GM19468 (cell line): ENCODE results near the gene RASD2.

ENCODE experiments used
- ATAC-seq: cut with Tn5 transposase; IDR thresholded peaks from one replicate; pipeline ENCODE4 v1.9.1; 2021; ENCODE audit warnings: mild to moderate bottlenecking, moderate library complexity, moderate number of reproducible peaks; ENCODE audit not compliant: unreplicated experiment; ENCODE audit errors: extremely low read depth

Gene RASD2

GRCh38 chr22:35517769-35518530 is 22.7 kb upstream of the RASD2 start:
- ATAC-seq, result no peak

DNA sequence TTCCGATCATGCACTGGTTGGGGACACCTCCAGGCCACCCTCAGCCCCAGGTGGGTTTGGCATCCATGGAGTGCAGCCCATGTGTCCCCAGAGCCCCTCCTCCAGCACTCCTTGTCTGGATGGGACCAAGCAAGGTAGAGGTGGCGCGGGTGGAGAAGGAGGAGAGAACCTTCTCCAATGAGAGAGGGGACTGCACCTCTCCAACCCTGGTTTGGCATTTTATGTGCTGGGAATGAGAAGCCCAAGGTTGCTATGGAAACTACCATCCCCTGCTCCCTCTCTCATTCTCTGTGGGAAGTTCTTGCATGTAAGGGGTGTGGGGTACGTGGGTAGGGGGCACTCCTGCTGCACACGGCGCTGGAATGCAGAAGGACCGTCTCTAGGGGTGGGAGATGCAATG is 21.8 kb upstream of the RASD2 start:
- no peak for ATAC-seq

DNA sequence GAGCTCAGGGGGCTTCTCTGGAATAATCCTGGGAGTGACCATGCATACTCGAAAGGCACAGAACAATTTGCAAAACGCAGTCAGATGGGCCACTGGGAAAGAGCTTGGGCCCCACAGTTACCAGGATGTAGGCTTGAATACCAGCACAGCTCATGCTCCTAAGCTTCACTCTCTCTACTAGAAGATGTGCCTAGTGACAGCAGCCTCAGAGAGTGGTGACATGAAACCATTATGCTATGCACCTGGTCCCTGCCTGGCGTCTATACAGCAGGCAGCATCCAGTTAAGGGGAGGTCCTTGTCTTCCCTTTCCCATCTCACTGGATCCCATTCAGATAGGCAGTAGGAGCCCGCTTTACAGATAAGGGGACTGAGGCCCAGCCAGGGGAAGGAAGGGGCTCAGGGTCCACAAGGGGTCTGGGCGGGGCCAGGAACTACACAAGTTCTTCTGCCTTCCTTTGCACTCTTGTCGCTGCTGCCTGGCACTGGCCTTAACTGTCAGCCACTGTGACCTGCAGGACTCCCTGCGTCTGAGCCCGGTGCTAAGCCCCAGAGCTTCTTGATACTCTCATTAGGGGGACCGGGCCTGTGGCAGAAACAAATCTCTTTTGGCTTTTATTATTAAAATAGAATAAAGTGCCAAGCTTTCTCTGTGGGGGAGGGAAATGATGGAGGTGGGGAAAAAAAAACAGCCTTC is 21.2 kb upstream of the RASD2 start:
- no peak for ATAC-seq

DNA sequence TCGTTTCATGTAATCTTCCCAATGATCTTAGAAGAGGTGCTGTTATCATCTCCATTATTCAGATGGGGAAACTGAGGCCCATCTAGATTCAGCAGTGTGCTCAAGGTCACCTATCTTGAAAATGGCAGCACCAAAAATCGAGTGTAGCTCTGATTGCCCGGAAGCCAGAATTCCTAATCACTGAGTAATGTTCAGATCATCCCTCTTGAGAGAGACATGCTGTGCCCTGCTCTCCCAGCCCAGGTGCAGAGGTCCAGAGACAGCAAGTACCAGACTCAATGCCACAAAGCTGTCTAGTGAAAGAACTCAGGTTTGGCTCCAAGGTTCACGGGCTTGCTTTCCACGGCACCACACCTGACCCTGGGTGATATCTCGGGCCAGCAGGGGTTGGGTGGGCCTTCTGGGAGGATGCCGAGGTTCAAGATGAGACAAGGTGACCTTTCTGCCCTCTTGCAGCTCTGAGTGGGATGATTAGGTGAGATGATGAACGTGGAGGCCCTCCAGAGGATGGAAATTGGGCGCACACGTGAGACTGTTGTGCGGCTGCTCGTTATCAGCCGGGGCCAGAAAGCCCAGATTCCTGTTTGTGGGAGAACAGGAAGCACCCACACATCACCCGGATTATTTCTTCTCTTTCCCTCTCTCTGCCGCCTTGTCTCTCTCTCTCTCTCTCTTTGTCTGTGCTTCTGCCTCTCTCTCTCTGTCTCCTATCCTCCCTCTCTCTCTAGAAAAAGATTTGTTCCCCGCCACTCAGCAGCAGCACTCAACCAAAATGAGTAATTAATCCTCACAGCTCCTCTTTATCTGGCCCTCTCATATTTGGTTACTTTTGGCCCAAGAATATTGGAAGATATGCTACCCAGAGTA is 19.0 kb upstream of the RASD2 start:
- no peak for ATAC-seq

GRCh38 chr22:35522225-35523149 is 18.1 kb upstream of the RASD2 start:
- ATAC-seq, result no peak

DNA sequence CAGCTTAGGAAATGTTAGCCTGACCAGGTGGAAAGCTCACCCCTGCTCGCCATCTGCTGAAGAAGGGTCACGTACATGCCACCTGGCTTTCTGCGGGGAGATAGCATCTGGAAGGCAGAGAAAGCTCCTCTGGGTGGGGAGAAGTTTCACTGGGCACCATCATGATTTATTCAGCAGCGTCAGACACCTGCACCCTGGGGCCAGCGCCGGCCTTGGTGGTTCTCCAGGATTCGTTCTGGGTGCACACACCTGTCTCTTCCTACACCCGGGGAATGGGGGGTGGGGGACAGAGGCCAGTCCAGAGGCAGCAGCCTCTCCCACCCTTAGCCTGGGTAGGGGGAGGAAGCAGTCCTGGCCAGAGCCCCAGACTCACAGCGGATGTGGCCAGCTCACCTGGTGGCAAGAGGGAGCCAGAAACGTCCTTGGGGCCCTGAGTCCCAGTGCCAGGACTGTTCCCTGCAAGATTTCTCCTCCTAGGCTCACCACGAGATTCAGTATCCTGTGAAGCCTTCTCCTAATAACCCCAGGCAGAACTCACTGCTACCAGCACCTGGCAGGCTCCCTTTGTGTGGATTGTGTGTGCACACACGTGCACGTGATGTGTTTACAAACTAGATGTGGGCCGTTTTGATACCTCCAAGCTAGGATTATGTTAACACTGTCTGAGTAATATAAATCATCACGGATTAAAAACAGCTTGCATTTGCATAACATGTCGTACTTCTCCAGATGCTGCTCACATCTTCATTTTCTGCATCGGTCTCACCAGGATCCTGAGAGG is 17.3 kb upstream of the RASD2 start:
- ATAC-seq, result no peak

DNA sequence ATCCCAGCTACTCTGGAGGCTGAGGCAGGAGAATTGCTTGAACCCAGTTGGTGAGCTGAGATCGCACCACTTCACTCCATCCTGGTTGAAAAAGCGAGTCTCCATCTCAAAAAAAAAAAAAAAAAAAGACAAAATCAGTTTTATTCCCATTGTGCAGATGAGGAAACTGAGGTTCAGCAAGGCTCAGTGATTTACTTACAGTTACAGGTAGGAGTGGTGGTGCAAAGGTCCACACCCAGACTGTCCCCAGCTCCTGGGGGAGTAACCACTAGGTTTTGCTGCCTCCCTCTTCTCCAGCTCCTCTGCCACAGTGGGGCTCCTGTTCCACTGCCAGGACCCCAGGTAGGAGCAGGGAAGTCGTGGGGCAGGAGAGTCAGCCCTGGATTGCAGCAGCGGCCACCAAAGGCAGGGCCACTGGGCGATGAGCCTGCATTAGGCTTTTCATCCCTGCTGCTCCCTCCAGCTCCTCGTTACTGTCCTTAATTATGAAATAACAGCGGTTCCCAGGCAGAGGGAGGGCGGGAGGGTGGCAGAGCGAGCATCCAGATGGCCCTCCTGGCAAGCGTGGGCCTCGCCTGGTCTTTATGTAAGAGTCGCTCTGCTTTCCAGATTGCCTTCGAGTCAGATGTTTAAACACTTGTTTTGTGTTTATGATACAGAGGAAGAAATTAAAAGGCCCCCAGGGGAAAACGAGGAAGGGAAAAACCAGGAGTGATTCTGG is 15.5 kb upstream of the RASD2 start:
- no peak for ATAC-seq

DNA sequence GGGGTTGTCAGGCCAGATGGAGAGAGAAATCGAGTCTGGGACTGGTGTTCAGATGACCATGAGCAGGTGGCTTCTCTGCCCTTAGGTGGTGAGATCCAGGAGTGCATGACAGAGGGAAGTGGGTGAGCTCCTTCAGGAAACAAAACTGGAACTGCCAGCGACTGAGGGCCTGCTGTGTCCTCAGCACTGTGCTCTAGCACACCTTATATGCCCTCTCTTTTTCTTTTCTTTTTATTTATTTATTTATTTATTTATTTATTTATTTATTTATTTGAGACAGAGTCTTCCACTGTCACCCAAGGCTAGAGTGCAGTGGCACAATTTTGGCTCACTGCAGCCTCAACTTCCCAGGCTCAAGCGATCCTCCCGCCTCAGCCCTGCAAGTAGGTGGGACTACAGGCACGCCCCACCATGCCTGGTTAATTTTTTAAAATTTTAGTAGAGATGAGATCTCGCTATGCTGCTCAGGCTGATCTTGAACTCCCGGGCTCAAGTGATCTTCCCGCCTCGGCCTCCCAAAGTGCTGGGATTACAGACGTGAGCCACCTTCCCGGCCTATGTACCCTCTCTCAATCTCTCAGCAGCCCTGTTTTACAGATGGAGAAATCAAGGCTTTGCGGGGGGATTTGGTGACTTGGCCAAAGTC is 14.8 kb upstream of the RASD2 start:
- no peak for ATAC-seq

GRCh38 chr22:35526333-35526979 is 14.2 kb upstream of the RASD2 start:
- ATAC-seq, result no peak

- ATAC-seq, result no peak
Observed at GRCh38 chr22:35528927-35529326, 11.7 kb upstream of the RASD2 start.

DNA sequence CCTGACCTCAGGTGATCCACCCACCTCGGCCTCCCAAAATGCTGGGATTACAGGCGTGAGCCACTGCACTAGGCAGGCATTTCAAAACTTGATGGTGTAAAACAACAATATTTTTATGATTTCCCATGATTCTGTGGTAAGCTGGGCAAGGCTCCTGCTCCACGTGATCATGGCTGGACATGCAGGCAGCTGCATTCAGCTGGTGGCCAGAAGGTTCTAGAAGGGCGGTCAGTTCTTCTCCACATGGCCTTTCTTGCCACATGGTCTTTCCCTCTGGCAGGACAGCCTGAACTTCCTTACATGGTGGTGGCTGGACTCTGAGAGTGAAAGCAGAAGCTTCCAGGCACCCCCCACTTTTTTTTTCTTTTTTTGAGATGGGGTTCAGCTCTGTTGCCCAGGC is 9.9 kb upstream of the RASD2 start:
- no peak for ATAC-seq

DNA sequence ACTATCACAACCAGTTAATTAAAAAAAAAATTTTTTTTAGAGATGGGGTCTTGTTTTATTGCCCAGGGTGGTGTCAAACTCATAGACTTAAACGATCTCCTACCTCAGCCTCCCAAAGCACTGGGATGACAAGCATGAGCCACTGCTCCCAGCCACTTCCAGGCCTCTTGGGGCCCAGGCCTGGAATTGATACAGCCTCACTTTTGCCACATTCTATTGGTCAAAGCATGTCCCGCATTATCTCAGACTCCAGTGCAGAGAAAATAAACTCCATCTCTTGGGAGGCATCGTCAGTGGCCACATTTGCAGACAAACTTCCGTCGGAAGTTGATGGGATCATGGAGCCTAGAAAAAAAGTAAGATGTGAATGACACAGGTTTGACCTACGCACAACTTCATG is 9.4 kb upstream of the RASD2 start:
- no peak for ATAC-seq

DNA sequence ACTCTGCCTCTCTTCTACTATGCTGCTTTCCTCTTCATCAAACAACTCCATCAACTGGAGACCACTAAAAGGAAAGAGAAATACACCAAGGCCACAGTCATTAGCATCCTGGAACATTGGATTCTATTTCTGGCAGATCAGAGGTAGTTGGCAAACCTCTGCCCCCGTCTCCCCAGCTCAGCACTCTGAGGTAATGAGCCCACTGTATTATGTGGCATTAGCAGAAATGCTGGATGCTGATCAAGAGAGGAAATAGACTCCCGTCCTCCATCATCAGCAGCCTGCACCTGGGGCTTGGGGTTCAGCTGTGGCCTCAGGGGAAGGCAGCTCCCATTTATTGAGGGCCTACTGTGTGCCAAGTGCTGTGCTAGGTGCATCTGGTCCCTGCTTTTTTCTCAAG is 9.0 kb upstream of the RASD2 start:
- ATAC-seq, result no peak

GRCh38 chr22:35533365-35534029 is 7.1 kb upstream of the RASD2 start:
- no peak for ATAC-seq

DNA sequence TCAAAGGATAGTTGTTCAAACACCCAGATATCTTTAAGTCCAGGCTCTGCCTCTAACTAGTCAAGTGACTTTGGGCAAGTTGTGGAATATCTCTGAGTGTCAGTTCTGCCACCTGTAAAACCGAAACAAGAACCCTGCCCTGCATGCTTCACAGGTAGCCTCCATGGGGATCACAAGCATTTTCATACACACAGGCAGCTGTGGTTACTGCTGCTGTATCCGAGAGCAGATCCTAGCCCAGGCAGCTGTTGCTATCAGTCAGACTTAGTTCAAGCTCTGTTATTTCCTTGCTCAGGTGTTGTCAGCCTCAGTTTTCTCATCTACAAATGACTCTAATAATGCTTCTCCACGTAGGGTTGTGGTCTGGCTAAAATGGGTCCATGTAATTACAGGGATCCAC is 6.5 kb upstream of the RASD2 start:
- no peak for ATAC-seq

DNA sequence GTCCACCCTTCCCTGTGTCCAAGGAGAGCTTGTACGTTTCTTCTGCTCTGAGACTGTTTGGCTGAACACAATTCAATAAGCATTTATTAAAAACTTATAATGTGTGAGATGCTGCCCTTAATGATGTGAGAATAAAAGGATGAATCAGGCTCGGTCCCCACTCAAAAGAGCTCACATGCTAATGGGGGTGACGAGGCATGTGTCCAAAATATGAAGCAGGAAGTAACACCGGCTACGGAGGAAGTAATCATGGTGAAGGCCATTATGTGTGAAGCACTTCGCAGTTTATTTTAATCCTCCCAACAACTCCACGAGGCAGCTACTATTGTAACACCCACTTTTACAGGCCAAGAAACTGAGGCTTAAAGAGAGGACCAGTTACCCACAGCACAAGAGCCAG is 3.4 kb upstream of the RASD2 start:
- no peak for ATAC-seq

DNA sequence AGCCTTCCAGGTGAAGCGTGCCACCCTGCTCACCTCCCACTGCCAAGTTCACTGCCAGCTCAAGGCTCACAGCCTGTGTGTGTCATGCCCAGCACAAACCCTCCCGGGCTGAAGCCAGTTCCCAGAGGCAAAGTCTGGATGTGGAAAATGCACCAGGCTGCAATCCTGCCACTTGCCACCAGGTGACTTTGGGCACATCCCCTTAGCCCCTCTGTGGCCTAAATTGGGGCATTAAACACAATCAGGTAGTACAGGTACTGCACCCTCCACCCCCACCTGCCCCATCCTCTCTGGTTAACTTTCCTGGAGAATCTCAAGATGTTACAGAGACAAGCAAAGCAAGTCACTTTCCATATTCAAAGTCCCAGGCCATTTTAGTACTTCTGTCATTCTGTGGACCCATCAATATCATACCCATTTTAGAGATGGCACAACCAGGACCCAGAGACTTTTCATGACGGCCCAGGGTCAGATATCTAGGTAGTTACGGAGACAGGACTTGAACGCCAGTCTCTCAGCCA is 1.8 kb upstream of the RASD2 start:
- ATAC-seq, result no peak
